H1 (cell line): ENCODE measurements around the gene OCRL. TPM values are rescaled to one million over a fixed set of nuclear protein-coding genes. Genes with fewer than 3 reads are reported as not detected.

ENCODE experiments used
- CTCF ChIA-PET: fragments of 300-600 bp; sonication (Branson Sonifier 250); formaldehyde crosslinking; loops from one replicate; lab custom pipeline; 2021; ENCODE audit not compliant: partially characterized antibody; lab: Charles Lee
- POLR2A ChIA-PET: fragments of 300-600 bp; sonication (Branson Sonifier 250); formaldehyde crosslinking; loops from one replicate; lab custom pipeline; 2021; ENCODE audit warnings: inconsistent platforms; ENCODE audit not compliant: partially characterized antibody; lab: Charles Lee
- DNase-seq, 2 experiments: peaks; one replicate each; pipeline versions ENCODE4 v3.0.0 to v3.0.0-alpha.2; 2010 to 2022; ENCODE audit warnings: low spot score in 2 of 2, low read depth in 1 of 2, mixed read lengths in 1 of 2
- FAIRE-seq: peaks from 2 replicates; lab custom pipeline; 2011; peaks lifted over from hg19 to GRCh38; lab: Jason Lieb, UNC
- H2AFZ ChIP-seq: 2 replicates; pipeline ENCODE4 v1.8.1; 2012; ENCODE audit warnings: low read length, inconsistent platforms
- H2AK5ac ChIP-seq: 2 replicates; pipeline ENCODE4 v1.6.1; 2013; ENCODE audit warnings: low read depth, low read length
- H2BK120ac ChIP-seq: replicated peaks from 2 replicates; pipeline ENCODE3; 2013; ENCODE audit warnings: low read depth, low read length, inconsistent platforms
- H2BK12ac ChIP-seq: 2 replicates; pipeline ENCODE4 v1.6.1; 2013; ENCODE audit warnings: low read depth, low read length
- H2BK15ac ChIP-seq: 2 replicates; pipeline ENCODE4 v1.6.1; 2013; ENCODE audit warnings: low read length
- H2BK20ac ChIP-seq: 2 replicates; pipeline ENCODE4 v1.6.1; 2013; ENCODE audit warnings: low read length
- H2BK5ac ChIP-seq: 2 replicates; pipeline ENCODE4 v1.6.1; 2013; ENCODE audit warnings: low read depth, low read length
- H3K14ac ChIP-seq: 2 replicates; pipeline ENCODE4 v1.6.1; 2013; ENCODE audit warnings: inconsistent platforms; ENCODE audit not compliant: insufficient read length
- H3K18ac ChIP-seq: 2 replicates; pipeline ENCODE4 v1.6.1; 2013; ENCODE audit warnings: low read length; ENCODE audit errors: extremely low read depth
- H3K23ac ChIP-seq: 2 replicates; pipeline ENCODE4 v1.6.1; 2013; ENCODE audit warnings: inconsistent platforms; ENCODE audit not compliant: insufficient read length
- H3K23me2 ChIP-seq: 2 replicates; pipeline ENCODE4 v1.6.1; 2013; ENCODE audit warnings: low read depth, low read length
- H3K27ac ChIP-seq: 2 replicates; pipeline ENCODE4 v1.6.1; 2011; ENCODE audit warnings: low read depth, low read length, inconsistent platforms
- H3K27me3 ChIP-seq, 4 experiments: replicated peaks in 1 of 4; 1 replicate in 1 of 4; 2 replicates in 3 of 4; pipeline versions ENCODE4 v1.6.1 to v1.8.1; 2011 to 2013; ENCODE audit warnings: low read length in 3 of 4, mild to moderate bottlenecking in 3 of 4, inconsistent platforms in 2 of 4, mixed read lengths in 2 of 4, moderate library complexity in 1 of 4; ENCODE audit not compliant: control insufficient read depth in 3 of 4, insufficient read depth in 3 of 4; ENCODE audit errors: extremely low read depth in 1 of 4
- H3K36me3 ChIP-seq, 4 experiments: 2 replicates each; pipeline versions ENCODE4 v1.6.1 to v1.8.1; 2011 to 2013; ENCODE audit warnings: mild to moderate bottlenecking in 4 of 4, low read length in 3 of 4, moderate library complexity in 2 of 4, control low read depth in 1 of 4, inconsistent platforms in 1 of 4; ENCODE audit not compliant: insufficient read depth in 4 of 4, control insufficient read depth in 2 of 4
- H3K4ac ChIP-seq: replicated peaks from 2 replicates; pipeline ENCODE3; 2013; ENCODE audit warnings: low read length, low read depth, mixed read lengths, inconsistent platforms; ENCODE audit not compliant: insufficient read length
- H3K4me1 ChIP-seq, 4 experiments: replicated peaks in 1 of 4; 1 replicate in 1 of 4; 2 replicates in 3 of 4; pipeline versions ENCODE4 v1.6.1 to v1.8.1; 2011 to 2013; ENCODE audit warnings: low read length in 3 of 4, inconsistent platforms in 2 of 4, mixed read lengths in 1 of 4; ENCODE audit not compliant: insufficient read depth in 4 of 4, control insufficient read depth in 3 of 4
- H3K4me2 ChIP-seq, 2 experiments: 2 replicates each; pipeline versions ENCODE4 v1.6.1 to v1.8.1; 2011 to 2013; ENCODE audit warnings: low read depth in 2 of 2, low read length in 2 of 2, control low read depth in 1 of 2, inconsistent platforms in 1 of 2, mild to moderate bottlenecking in 1 of 2; ENCODE audit not compliant: insufficient read depth in 1 of 2
- H3K4me3 ChIP-seq, 4 experiments: fragments of 200-600, 300-600 bp in 1 of 4; sonication (generic), shearing (Covaris generic), sonication (Bioruptor Twin) in 1 of 4; 2 replicates each; pipeline versions ENCODE4 v1.5.1 to v1.8.1; 2011 to 2016; ENCODE audit warnings: low read length in 4 of 4, low read depth in 3 of 4, control low read depth in 2 of 4, inconsistent platforms in 2 of 4, mild to moderate bottlenecking in 2 of 4, mixed read lengths in 1 of 4, moderate library complexity in 1 of 4; ENCODE audit not compliant: insufficient read depth in 2 of 4; ENCODE audit errors: extremely low read depth in 1 of 4
- H3K56ac ChIP-seq: replicated peaks from 2 replicates; pipeline ENCODE3; 2013; ENCODE audit warnings: low read depth, mild to moderate bottlenecking, mixed read lengths, low read length, inconsistent platforms; ENCODE audit not compliant: insufficient read length
- H3K79me1 ChIP-seq: 2 replicates; pipeline ENCODE4 v1.6.1; 2013; ENCODE audit warnings: low read depth, low read length, control low read depth
- H3K79me2 ChIP-seq, 2 experiments: 2 replicates each; pipeline versions ENCODE4 v1.6.1 to v1.8.1; 2012 to 2013; ENCODE audit warnings: low read length in 2 of 2, mild to moderate bottlenecking in 2 of 2, inconsistent platforms in 1 of 2; ENCODE audit not compliant: insufficient read depth in 2 of 2, control insufficient read depth in 1 of 2
- H3K9ac ChIP-seq, 4 experiments: replicated peaks in 1 of 4; 1 replicate in 1 of 4; 2 replicates in 3 of 4; pipeline versions ENCODE4 v1.6.1 to v1.8.1; 2011 to 2013; ENCODE audit warnings: low read depth in 3 of 4, low read length in 3 of 4, control low read depth in 2 of 4, mild to moderate bottlenecking in 2 of 4, moderate library complexity in 2 of 4, inconsistent platforms in 1 of 4; ENCODE audit errors: extremely low read depth in 1 of 4
- H3K9me3 ChIP-seq, 2 experiments: 2 replicates each; pipeline versions ENCODE4 v1.6.1 to v1.8.1; 2012 to 2013; ENCODE audit warnings: mild to moderate bottlenecking in 2 of 2, moderate library complexity in 2 of 2, control low read depth in 1 of 2, inconsistent platforms in 1 of 2, low read depth in 1 of 2, low read length in 1 of 2, mixed read lengths in 1 of 2; ENCODE audit not compliant: insufficient read depth in 2 of 2
- H4K20me1 ChIP-seq, 2 experiments: replicated peaks in 1 of 2; 2 replicates each; pipeline versions ENCODE3 to v1.8.1; 2011 to 2013; ENCODE audit warnings: inconsistent platforms in 2 of 2, low read length in 2 of 2, mild to moderate bottlenecking in 1 of 2; ENCODE audit not compliant: insufficient read depth in 2 of 2, control insufficient read depth in 1 of 2
- H4K5ac ChIP-seq: 2 replicates; pipeline ENCODE4 v1.6.1; 2013; ENCODE audit warnings: low read length, low read depth, mixed read lengths, inconsistent platforms; ENCODE audit not compliant: insufficient read length
- H4K8ac ChIP-seq: 2 replicates; pipeline ENCODE4 v1.8.0; 2013; ENCODE audit warnings: mild to moderate bottlenecking, moderate library complexity, low read length, inconsistent platforms; ENCODE audit not compliant: insufficient read depth; ENCODE audit errors: extremely low read depth
- H4K91ac ChIP-seq: replicated peaks from 2 replicates; pipeline ENCODE3; 2013; ENCODE audit warnings: low read length, mixed read lengths, inconsistent platforms; ENCODE audit not compliant: insufficient read length
- CTCF ChIP-seq, 3 experiments: IDR thresholded peaks; 1 replicate in 2 of 3; 2 replicates in 1 of 3; pipeline versions ENCODE4 v1.5.1 to v1.6.1; 2011; ENCODE audit warnings: low read length in 3 of 3, mild to moderate bottlenecking in 3 of 3, inconsistent platforms in 2 of 3, low read depth in 1 of 3, moderate library complexity in 1 of 3; ENCODE audit not compliant: insufficient read depth in 1 of 3; ENCODE audit errors: control extremely low read depth in 1 of 3
- KDM4A ChIP-seq: IDR thresholded peaks from one replicate; pipeline ENCODE4 v1.7.1; 2012; ENCODE audit warnings: low read depth, mild to moderate bottlenecking, moderate library complexity, low read length, inconsistent platforms; ENCODE audit not compliant: severe bottlenecking
- KDM5A ChIP-seq: fragments of 200-600 bp; IDR thresholded peaks from 2 replicates; pipeline ENCODE4 v1.7.1; 2012; ENCODE audit warnings: mild to moderate bottlenecking, low read length, inconsistent platforms, mixed read lengths
- RAD21 ChIP-seq, 2 experiments: IDR thresholded peaks in 1 of 2; conservative IDR thresholded peaks in 1 of 2; 2 replicates each; pipeline ENCODE4 v1.6.1; 2011; ENCODE audit warnings: low read depth in 2 of 2, low read length in 2 of 2, improper control_type of control experiment in 1 of 2, inconsistent platforms in 1 of 2, mild to moderate bottlenecking in 1 of 2, moderate library complexity in 1 of 2
- SIX5 ChIP-seq: IDR thresholded peaks from 2 replicates; pipeline ENCODE4 v1.6.1; 2011; ENCODE audit warnings: mild to moderate bottlenecking, low read depth, low read length
- SUZ12 ChIP-seq: fragments of 200-600 bp; sonication (generic); IDR thresholded peaks from 2 replicates; pipeline ENCODE4 v1.6.1; 2012; ENCODE audit warnings: mild to moderate bottlenecking, inconsistent platforms, low read length, moderate library complexity, mixed read lengths
- WGBS, 2 experiments: shearing (Covaris generic) in 1 of 2; methylation state at CpG; one replicate each; pipeline versions ENCODE4 v1.1.6 to v1.1.7; 2013 to 2015; ENCODE audit warnings: low lambda C conversion rate in 2 of 2, mixed read lengths in 2 of 2, inconsistent platforms in 1 of 2, low coverage in 1 of 2, missing lambda C conversion rate in 1 of 2; ENCODE audit not compliant: insufficient replicate concordance in 2 of 2, insufficient coverage in 1 of 2, insufficient read length in 1 of 2; ENCODE audit errors: extremely low coverage in 1 of 2, missing lambda C conversion rate in 1 of 2; 5-methylcytosine and 5-hydroxymethylcytosine counted together
- polyA plus RNA-seq, 7 experiments: library from polyadenylated mRNA; depleted of rRNA in 3 of 7; stranded (reverse) in 5 of 7; unstranded in 2 of 7; fragments of >200 nt in 5 of 7; fragments of 200-250 nt in 2 of 7; gene quantifications; 1 replicate in 5 of 7; 2 replicates in 1 of 7; 4 replicates in 1 of 7; pipeline versions ENCODE4 v1.2.1 to v1.2.3, GENCODE V29; 2011 to 2013; ENCODE audit warnings: missing spikeins in 2 of 7, mixed read lengths in 2 of 7
- total RNA-seq: library from RNA; stranded (reverse); fragmentation: NEBNext Ultra II Directional; extraction: Animal tissue kit (Norgen Biotek cat#: 25700); gene quantifications from 2 replicates; pipeline ENCODE4 v1.2.1, GENCODE V29; 2021

The OCRL gene
- total and polyA plus RNA-seq, 2 of the 8 experiments (the other 6 are each of a cell fraction or from before 2014, with no cell fraction given): 12.7 to 15.1 TPM

- H2AFZ ChIP-seq: no peak overlapping the region
- FAIRE-seq: peak; percentile 93
Measured at GRCh38 chrX:129637217-129638109, 97.4 kb downstream of the OCRL start.

More at GRCh38 chrX:129637217-129638109, 97.4 kb downstream of the OCRL start:
- Histone ChIP-seq H3K9me3 (no peaks in the 10 kb centered on the region), H4K8ac (no peak overlapping the region), H3K56ac (no peak overlapping the region), H3K18ac (no peak overlapping the region), H4K20me1 (no peaks in the 10 kb centered on the region), H2BK20ac (no peak overlapping the region), H3K79me1 (no peaks in the 10 kb centered on the region), H3K4ac (no peak overlapping the region), H3K79me2 (no peaks in the 10 kb centered on the region), H3K27ac (no peak overlapping the region), H3K4me1 (no peaks in the 10 kb centered on the region), H3K4me3 (no peak overlapping the region), H3K36me3 (no peaks in the 10 kb centered on the region), H3K9ac (no peak overlapping the region), H2BK5ac (no peak overlapping the region), H3K23ac (no peak overlapping the region), H2AK5ac (no peak overlapping the region), H3K27me3 (no peaks in the 10 kb centered on the region; a peak in 2 of 7 replicates), H3K23me2 (no peaks in the 10 kb centered on the region), H2BK120ac (no peak overlapping the region), H3K4me2 (no peak overlapping the region), H3K14ac (no peak overlapping the region), H2BK15ac (no peak overlapping the region), H2BK12ac (no peak overlapping the region), H4K5ac (no peak overlapping the region), H4K91ac (no peak overlapping the region)
- ChIA-PET CTCF (interaction anchor here (0.7 to 9.0 kb wide), 35 partner anchors 8 to 1157 kb away, joined by 3 to 144 read pairs (median 4); partner anchors contain the start of gene APLN), POLR2A (interaction anchor here (0.6 kb wide), 1 partner anchor 117 kb away, joined by 4 read pairs; no protein-coding TSS in a partner anchor)
- TF ChIP-seq SIX5 (no peak), SUZ12 (no peak), RAD21 (IDR thresholded peaks at IDR 0.05 in 1 of 2, conservative IDR thresholded peaks at IDR 0.05 in 1 of 2; ENCODE audit: low read depth in 2 of 2, low read length in 2 of 2) (peak; percentile 72 to 81), CTCF (IDR thresholded peaks at IDR 0.05; ENCODE audit: control extremely low read depth in 1 of 3, insufficient read depth in 1 of 3, low read depth in 1 of 3, low read length in 3 of 3) (peak; percentile 67 to 76 (median 74)), KDM4A (no peak), KDM5A (no peak)
- peak; percentile 43 to 85 for DNase-seq
- 51% methylated on average over 11 of the region's 13 CpGs; no CpG with 5 or more reads in 1 of the 2 experiments for WGBS, 2 experiments
